C4-2B (cell line): ENCODE results near the gene VCPKMT.

ENCODE experiments used
- CTCF ChIP-seq: fragments of 450-650 bp; conservative IDR thresholded peaks from 2 replicates; pipeline ENCODE4 v1.5.1; 2017; ENCODE audit warnings: mild to moderate bottlenecking
- ZFX ChIP-seq: fragments of 450-650 bp; IDR thresholded peaks from 2 replicates; pipeline ENCODE4 v1.6.1; 2017

GRCh38 chr14:50082308-50082742 is 34.0 kb downstream of the VCPKMT start:
- TF ChIP-seq CTCF = no peak
- no peak for TF ChIP-seq ZFX
